ENCODE data around the gene ARHGAP26. TPM values are rescaled to one million over a fixed set of nuclear protein-coding genes. Genes with fewer than 3 reads are reported as not detected.
"Not testable (repeated sequence)": the region's sequence is repeated elsewhere in the genome, so short reads cannot be mapped to it uniquely, and the experiment has no call there.

Gene ARHGAP26
- total and polyA plus RNA-seq, 2 donors = 15.1 to 16.2 TPM

DNA sequence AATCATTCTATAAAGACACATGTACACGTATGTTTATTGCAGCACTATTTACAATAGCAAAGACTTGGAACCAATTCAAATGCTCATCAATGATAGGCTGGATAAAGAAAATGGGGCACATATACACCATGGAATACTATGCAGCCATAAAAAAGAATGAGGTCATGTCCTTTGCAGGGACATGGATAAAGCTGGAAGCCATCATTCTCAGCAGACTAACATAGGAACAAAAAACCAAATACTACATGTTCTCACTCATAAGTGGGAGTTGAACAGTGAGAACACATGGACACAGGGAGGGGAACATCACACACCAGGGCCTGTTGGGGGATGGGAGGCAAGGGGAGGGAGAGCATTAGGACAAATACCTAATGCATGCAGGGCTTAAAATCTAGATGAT is 230.4 kb downstream of the ARHGAP26 start:
- 99% methylated on average over 1 of the region's 1 CpG for WGBS
- not testable (repeated sequence) for H3K4me3 ChIP-seq (ENCODE audit: low read length in 2 of 2); DNase-seq (ENCODE audit: low read depth in 6 of 9, low spot score in 9 of 9); H3K36me3 ChIP-seq (ENCODE audit: control insufficient read depth in 2 of 2, insufficient read depth in 2 of 2, low read length in 1 of 2); H3K27me3 ChIP-seq (ENCODE audit: control insufficient read depth in 2 of 2, insufficient read depth in 1 of 2, low read length in 1 of 2); H3K27ac ChIP-seq (ENCODE audit: low read depth in 1 of 2, low read length in 1 of 2); H3K9me3 ChIP-seq (ENCODE audit: control insufficient read depth in 2 of 2, insufficient read depth in 1 of 2, low read length in 1 of 2)
- H3K4me1 ChIP-seq (ENCODE audit: control insufficient read depth in 2 of 2, insufficient read depth in 2 of 2, low read length in 2 of 2) = peaks cover 5 to 21% of the 10 kb centered on the region in 2 donors

DNA sequence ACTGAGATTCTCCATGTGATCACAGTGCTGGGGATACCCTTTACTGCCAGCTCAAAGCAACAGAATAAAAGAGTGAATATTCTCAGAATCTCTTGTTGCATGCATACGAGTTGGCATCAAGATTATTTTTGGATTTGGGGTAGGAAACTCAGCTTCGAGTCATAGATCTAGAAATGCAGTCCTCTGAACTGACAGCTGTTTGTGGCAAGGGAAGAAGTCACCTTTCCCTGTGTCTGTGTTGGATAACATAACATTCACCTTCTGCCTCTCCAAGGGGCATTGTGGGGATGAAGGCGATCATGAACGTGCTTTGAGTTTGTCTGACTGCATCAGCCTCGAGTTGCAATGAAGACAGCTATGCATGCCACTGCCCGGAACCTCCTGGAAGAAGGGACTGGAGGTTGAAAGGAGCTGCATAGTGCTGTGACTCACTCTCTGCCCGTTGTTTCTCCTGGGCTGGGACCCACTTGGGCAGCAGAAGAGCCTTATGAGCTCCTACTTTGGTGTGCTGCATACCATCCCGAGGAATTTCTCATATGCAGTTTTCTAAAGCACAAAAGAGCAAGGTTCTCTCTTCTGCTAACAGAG is 231.7 kb downstream of the ARHGAP26 start:
- no peak overlapping the region for H3K4me3 ChIP-seq (ENCODE audit: low read length in 2 of 2)
- H3K36me3 ChIP-seq (ENCODE audit: control insufficient read depth in 2 of 2, insufficient read depth in 2 of 2, low read length in 1 of 2) = no peaks in the 10 kb centered on the region
- WGBS = 55% methylated on average over 8 of the region's 8 CpGs
- peak in 1 of 9 donors; percentile 26 for DNase-seq (ENCODE audit: low read depth in 6 of 9, low spot score in 9 of 9)
- H3K4me1 ChIP-seq (ENCODE audit: control insufficient read depth in 2 of 2, insufficient read depth in 2 of 2, low read length in 2 of 2) = peaks cover 5 to 21% of the 10 kb centered on the region in 2 donors
- no peaks in the 10 kb centered on the region for H3K27me3 ChIP-seq (ENCODE audit: control insufficient read depth in 2 of 2, insufficient read depth in 1 of 2, low read length in 1 of 2)
- H3K9me3 ChIP-seq (ENCODE audit: control insufficient read depth in 2 of 2, insufficient read depth in 1 of 2, low read length in 1 of 2) = no peaks in the 10 kb centered on the region
- peak overlapping the region; percentile 3 to 73 for H3K27ac ChIP-seq (ENCODE audit: low read depth in 1 of 2, low read length in 1 of 2)

DNA sequence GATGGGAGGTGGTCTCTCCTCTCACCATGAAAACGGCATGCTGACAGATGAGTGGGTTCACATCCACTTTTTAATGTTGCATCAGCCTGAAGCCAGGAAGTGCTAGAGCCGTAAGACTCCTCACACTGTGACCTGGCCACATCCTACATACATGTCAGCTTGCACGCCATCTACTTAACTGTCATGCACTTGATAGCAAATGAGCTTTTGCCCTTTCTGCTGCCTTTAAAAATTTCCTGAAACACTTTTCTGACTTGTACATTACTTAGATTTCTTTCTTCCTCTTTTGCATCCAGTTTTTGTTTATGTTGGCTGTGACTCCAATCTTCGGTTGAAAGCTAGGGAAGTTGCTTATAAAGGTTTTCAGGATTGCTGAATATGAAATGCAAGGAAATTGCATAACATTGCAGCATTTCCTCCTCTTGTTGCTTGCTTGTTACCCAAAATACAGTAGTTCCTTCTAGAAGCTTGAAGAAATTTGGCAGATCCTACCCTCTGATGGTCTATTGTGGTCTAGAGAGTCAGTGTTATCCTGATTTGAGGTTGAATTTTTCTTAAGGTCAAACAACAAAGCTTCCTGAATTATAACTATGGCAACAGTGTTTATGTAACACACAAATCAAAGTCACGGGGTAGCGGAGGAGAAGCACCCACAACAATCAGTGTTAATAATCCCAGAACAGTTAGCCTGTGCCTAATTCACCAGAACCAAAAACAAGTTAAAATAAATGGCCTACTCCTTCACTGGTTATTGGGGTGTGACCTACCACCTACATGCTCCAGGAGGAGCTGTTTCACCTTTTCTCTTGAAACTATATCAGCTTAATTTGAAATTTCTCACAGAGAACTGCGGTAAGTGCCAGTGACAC is 232.5 kb downstream of the ARHGAP26 start:
- peaks cover 5 to 21% of the 10 kb centered on the region in 2 donors for H3K4me1 ChIP-seq (ENCODE audit: control insufficient read depth in 2 of 2, insufficient read depth in 2 of 2, low read length in 2 of 2)
- peak overlapping the region; percentile 66 to 81 for H3K27ac ChIP-seq (ENCODE audit: low read depth in 1 of 2, low read length in 1 of 2)
- peak in 6 of 9 donors; percentile 35 to 73 (median 42) for DNase-seq (ENCODE audit: low read depth in 6 of 9, low spot score in 9 of 9)
- no peaks in the 10 kb centered on the region for H3K9me3 ChIP-seq (ENCODE audit: control insufficient read depth in 2 of 2, insufficient read depth in 1 of 2, low read length in 1 of 2)
- H3K36me3 ChIP-seq (ENCODE audit: control insufficient read depth in 2 of 2, insufficient read depth in 2 of 2, low read length in 1 of 2) = no peaks in the 10 kb centered on the region
- no peak overlapping the region for H3K4me3 ChIP-seq (ENCODE audit: low read length in 2 of 2)
- no peaks in the 10 kb centered on the region for H3K27me3 ChIP-seq (ENCODE audit: control insufficient read depth in 2 of 2, insufficient read depth in 1 of 2, low read length in 1 of 2)
- WGBS = 27% methylated on average over 7 of the region's 7 CpGs

DNA sequence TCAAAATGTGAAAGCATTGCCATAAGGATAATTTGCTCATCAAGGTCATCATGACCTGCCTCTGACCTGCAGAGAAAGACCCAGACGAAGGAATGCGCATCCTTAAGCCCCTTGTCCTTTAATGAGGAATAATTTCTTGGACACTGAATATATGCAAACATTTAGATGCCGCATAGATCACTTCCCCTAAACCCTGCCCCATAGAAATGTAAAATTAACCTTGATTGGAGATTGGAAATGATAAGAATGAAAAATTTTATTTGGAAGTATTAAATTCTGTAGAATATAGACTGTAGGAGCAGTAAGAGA is 233.1 kb downstream of the ARHGAP26 start:
- WGBS = 96% methylated on average over 3 of the region's 3 CpGs

DNA sequence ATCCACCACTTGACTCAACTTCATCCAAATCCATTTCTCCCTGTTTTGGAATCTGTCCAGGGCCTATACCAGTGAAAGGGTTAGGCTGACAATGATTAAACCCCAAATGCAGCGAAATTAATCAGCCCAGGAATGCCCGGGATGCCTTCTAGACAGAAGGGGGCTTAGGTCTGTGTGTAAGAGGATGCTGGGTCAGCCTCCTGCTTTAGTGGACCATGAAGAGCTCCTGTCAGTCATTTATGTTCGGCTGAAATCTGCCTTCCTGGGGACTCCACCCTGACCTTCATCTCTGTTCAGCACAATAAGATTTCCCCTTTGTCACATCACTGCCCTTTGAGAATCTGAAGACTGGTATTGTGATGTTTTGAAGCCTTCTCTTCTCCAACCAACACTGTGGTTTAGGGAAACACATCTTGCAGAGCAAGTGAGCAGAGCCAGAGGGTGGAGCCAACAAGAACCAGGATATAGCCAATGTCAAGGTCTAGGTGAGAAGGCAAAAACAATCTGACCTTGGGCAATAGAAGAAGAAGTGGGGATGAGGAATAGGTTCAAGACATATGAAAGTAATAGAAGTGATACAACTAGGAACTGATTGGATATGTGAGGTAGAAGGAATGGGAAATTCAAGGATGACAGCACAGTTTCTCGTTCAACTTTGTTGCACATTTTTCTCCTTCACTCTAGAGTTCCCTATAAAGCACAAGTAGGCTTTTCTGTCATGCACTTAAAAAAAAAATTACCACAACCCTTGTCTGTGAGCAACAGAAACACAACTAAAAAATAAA is 234.4 kb downstream of the ARHGAP26 start:
- no peak overlapping the region for H3K4me3 ChIP-seq (ENCODE audit: low read length in 2 of 2)
- no peaks in the 10 kb centered on the region for H3K36me3 ChIP-seq (ENCODE audit: control insufficient read depth in 2 of 2, insufficient read depth in 2 of 2, low read length in 1 of 2)
- no peak for DNase-seq (ENCODE audit: low read depth in 6 of 9, low spot score in 9 of 9)
- no peaks in the 10 kb centered on the region for H3K27me3 ChIP-seq (ENCODE audit: control insufficient read depth in 2 of 2, insufficient read depth in 1 of 2, low read length in 1 of 2)
- no peaks in the 10 kb centered on the region for H3K9me3 ChIP-seq (ENCODE audit: control insufficient read depth in 2 of 2, insufficient read depth in 1 of 2, low read length in 1 of 2)
- 72% methylated on average over 4 of the region's 4 CpGs for WGBS
- H3K27ac ChIP-seq (ENCODE audit: low read depth in 1 of 2, low read length in 1 of 2) = no peak overlapping the region
- peaks cover 5 to 21% of the 10 kb centered on the region in 2 donors for H3K4me1 ChIP-seq (ENCODE audit: control insufficient read depth in 2 of 2, insufficient read depth in 2 of 2, low read length in 2 of 2)

More for the DNA sequence above, 233.1 kb downstream of the ARHGAP26 start:
- DNase-seq (ENCODE audit: low read depth in 6 of 9, low spot score in 9 of 9) = no peak
- Histone ChIP-seq H3K27ac (ENCODE audit: low read depth in 1 of 2, low read length in 1 of 2) (peak overlapping the region; percentile 66 to 81), H3K4me3 (ENCODE audit: low read length in 2 of 2) (no peak overlapping the region), H3K27me3 (ENCODE audit: control insufficient read depth in 2 of 2, insufficient read depth in 1 of 2, low read length in 1 of 2) (no peaks in the 10 kb centered on the region), H3K9me3 (ENCODE audit: control insufficient read depth in 2 of 2, insufficient read depth in 1 of 2, low read length in 1 of 2) (no peaks in the 10 kb centered on the region), H3K4me1 (ENCODE audit: control insufficient read depth in 2 of 2, insufficient read depth in 2 of 2, low read length in 2 of 2) (peaks cover 5 to 21% of the 10 kb centered on the region in 2 donors), H3K36me3 (ENCODE audit: control insufficient read depth in 2 of 2, insufficient read depth in 2 of 2, low read length in 1 of 2) (no peaks in the 10 kb centered on the region)

DNA sequence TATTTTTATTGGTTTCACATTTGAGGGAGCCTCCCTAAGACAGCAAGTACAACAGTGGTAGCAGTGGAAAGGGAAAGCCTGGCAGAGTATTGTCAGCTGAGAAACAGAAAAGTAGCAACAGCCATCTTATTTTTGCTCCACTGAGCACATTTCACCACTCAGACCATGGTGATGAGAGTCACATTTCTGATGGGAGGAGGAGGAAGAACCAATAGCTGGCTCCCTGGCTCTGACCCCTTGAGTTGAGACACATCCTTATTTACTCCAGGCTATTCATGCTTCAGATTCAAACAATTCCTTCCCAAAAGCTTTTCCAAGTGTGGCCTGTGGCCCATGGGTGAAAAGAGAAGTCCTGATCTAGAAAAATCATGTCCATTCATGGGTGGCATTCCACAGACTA is 236.3 kb downstream of the ARHGAP26 start:
- DNase-seq (ENCODE audit: low read depth in 6 of 9, low spot score in 9 of 9) = no peak
- Histone ChIP-seq H3K4me1 (ENCODE audit: control insufficient read depth in 2 of 2, insufficient read depth in 2 of 2, low read length in 2 of 2) (peaks cover 5 to 20% of the 10 kb centered on the region in 2 donors), H3K27ac (ENCODE audit: low read depth in 1 of 2, low read length in 1 of 2) (no peak overlapping the region), H3K27me3 (ENCODE audit: control insufficient read depth in 2 of 2, insufficient read depth in 1 of 2, low read length in 1 of 2) (no peaks in the 10 kb centered on the region), H3K36me3 (ENCODE audit: control insufficient read depth in 2 of 2, insufficient read depth in 2 of 2, low read length in 1 of 2) (no peaks in the 10 kb centered on the region), H3K4me3 (ENCODE audit: low read length in 2 of 2) (no peak overlapping the region), H3K9me3 (ENCODE audit: control insufficient read depth in 2 of 2, insufficient read depth in 1 of 2, low read length in 1 of 2) (no peaks in the 10 kb centered on the region)

DNA sequence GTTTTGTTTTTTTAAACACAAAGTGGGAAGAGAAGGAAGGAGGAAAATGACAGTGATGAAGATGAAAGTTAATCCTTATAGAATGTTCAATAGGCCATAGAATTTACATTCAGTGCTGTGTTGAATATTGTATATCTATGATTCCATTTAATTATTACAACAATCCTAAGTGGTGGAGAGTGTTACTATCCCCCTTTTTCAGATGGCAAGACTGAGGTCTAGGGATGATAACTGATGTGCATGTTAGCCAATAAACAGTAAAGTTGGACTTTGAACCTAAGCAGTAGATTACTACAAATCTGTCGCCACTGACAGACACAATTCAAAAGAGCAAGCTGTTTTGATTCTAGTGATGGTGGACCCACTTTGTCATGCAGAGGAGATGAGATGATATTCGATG is 237.9 kb downstream of the ARHGAP26 start:
- over 99% methylated on average over 2 of the region's 2 CpGs for WGBS
- Histone ChIP-seq H3K27me3 (ENCODE audit: control insufficient read depth in 2 of 2, insufficient read depth in 1 of 2, low read length in 1 of 2) (no peaks in the 10 kb centered on the region), H3K27ac (ENCODE audit: low read depth in 1 of 2, low read length in 1 of 2) (no peak overlapping the region), H3K9me3 (ENCODE audit: control insufficient read depth in 2 of 2, insufficient read depth in 1 of 2, low read length in 1 of 2) (no peaks in the 10 kb centered on the region), H3K36me3 (ENCODE audit: control insufficient read depth in 2 of 2, insufficient read depth in 2 of 2, low read length in 1 of 2) (no peaks in the 10 kb centered on the region), H3K4me1 (ENCODE audit: control insufficient read depth in 2 of 2, insufficient read depth in 2 of 2, low read length in 2 of 2) (peaks cover 0 to 5% of the 10 kb centered on the region in 2 donors), H3K4me3 (ENCODE audit: low read length in 2 of 2) (no peak overlapping the region)
- no peak for DNase-seq (ENCODE audit: low read depth in 6 of 9, low spot score in 9 of 9)

DNA sequence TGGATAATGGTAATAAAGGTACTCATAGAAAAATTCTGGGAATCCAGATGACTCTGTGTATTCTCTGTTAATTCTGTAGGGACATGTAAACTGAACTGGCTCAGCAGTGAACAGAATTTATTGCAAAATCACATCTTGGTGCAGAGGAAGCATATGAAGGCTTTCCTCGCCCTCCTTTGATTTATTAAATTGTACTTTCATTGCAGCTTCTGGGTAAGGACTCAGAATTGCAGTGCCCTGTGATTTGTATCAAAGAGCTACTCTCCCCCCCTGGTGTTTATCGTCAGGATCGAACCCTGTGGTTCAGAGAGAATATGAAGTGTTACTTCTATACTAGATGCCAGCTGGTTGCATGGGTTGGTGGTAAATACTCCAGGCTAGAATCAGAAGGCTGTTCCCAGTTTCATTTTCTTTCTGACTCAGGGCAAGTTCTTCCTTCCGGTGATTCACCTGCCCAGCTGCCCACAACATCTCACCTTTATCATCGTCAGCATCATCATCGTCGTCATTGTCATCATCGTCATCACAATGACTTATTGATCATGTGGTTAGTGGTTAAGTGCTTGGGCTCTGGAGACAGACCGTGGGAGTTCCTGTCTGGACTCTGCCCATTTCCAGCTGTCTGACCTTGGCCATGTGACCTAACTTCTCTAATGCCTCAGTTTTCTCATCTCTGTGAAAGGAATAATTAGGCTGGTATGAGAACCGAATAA is 238.8 kb downstream of the ARHGAP26 start:
- H3K36me3 ChIP-seq (ENCODE audit: control insufficient read depth in 2 of 2, insufficient read depth in 2 of 2, low read length in 1 of 2) = peaks cover 0 to 2% of the 10 kb centered on the region in 2 donors
- no peak overlapping the region for H3K4me3 ChIP-seq (ENCODE audit: low read length in 2 of 2)
- 61% methylated on average over 10 of the region's 10 CpGs for WGBS
- peak in 2 of 9 donors; percentile 14 to 46 for DNase-seq (ENCODE audit: low read depth in 6 of 9, low spot score in 9 of 9)
- no peaks in the 10 kb centered on the region for H3K9me3 ChIP-seq (ENCODE audit: control insufficient read depth in 2 of 2, insufficient read depth in 1 of 2, low read length in 1 of 2)
- H3K27me3 ChIP-seq (ENCODE audit: control insufficient read depth in 2 of 2, insufficient read depth in 1 of 2, low read length in 1 of 2) = no peaks in the 10 kb centered on the region
- H3K27ac ChIP-seq (ENCODE audit: low read depth in 1 of 2, low read length in 1 of 2) = no peak overlapping the region
- peaks cover 0 to 3% of the 10 kb centered on the region in 2 donors for H3K4me1 ChIP-seq (ENCODE audit: control insufficient read depth in 2 of 2, insufficient read depth in 2 of 2, low read length in 2 of 2)
